Upper lobe of left lung (tissue), 4 donors: Measurements from ENCODE around the gene HSPG2.

Experiments used
- CTCF ChIP-seq, 6 experiments: fragments of 450-650 bp in 4 of 6; fragments of 200-600 bp in 2 of 6; sonication (generic) in 2 of 6; IDR thresholded peaks; one replicate each; pipeline ENCODE4 v1.5.1; 2016 to 2019; ENCODE audit warnings: antibody characterized with exemption in 6 of 6
- EP300 ChIP-seq, 4 donors: sonication (generic); formaldehyde crosslinking; IDR thresholded peaks; one replicate each; pipeline ENCODE4 v1.5.1; 2017; ENCODE audit warnings: antibody characterized with exemption in 4 of 4, control low read depth in 2 of 4
- POLR2AphosphoS5 ChIP-seq, 2 donors: sonication (generic); formaldehyde crosslinking; IDR thresholded peaks; one replicate each; pipeline ENCODE4 v1.5.1; 2017; ENCODE audit warnings: antibody characterized with exemption in 2 of 2

- TF ChIP-seq CTCF (IDR thresholded peaks at IDR 0.05) (no peak), EP300 (IDR thresholded peaks at IDR 0.05) (no peak), POLR2AphosphoS5 (IDR thresholded peaks at IDR 0.05) (no peak)
Observed at GRCh38 chr1:21966247-21967000, 29.3 kb upstream of the HSPG2 start.
